ENCODE data around the gene ARMC2. TPM values are rescaled to one million over a fixed set of nuclear protein-coding genes. Genes with fewer than 3 reads are reported as not detected.
"Not testable (repeated sequence)": the region's sequence is repeated elsewhere in the genome, so short reads cannot be mapped to it uniquely, and the experiment has no call there.

The ARMC2 gene
- total RNA-seq, 6 donors from 2014 or later: 4.1 to 24.0 (median 7.8) TPM

DNA sequence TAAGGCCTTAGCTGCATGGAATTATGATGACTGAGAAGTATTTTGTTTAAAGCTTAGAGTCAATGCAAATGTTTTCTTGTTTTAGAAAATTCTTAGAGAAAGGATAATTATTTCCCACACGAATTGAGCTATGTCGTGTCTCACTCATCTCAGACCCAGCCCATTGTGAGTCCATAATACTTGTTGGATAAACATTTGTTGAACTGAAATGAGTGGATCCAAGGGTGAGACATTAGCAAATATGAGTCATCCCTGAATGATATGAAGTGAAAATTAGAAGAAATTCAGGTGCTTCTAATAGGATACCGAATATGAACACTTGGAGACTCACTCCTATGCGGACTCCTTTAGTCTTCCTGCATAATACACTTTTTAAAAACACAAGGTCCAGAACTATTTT lies 41.6 kb upstream of the ARMC2 start:
- DNase-seq: no peak
- ATAC-seq (ENCODE audit: low FRiP score in 2 of 2): no peak
- H3K27ac ChIP-seq: no peak overlapping the region
- no peak for TF ChIP-seq POLR2AphosphoS5 (IDR thresholded peaks at IDR 0.05)
- no peak for TF ChIP-seq POLR2A (IDR thresholded peaks at IDR 0.05)
- TF ChIP-seq, protein P1, sequence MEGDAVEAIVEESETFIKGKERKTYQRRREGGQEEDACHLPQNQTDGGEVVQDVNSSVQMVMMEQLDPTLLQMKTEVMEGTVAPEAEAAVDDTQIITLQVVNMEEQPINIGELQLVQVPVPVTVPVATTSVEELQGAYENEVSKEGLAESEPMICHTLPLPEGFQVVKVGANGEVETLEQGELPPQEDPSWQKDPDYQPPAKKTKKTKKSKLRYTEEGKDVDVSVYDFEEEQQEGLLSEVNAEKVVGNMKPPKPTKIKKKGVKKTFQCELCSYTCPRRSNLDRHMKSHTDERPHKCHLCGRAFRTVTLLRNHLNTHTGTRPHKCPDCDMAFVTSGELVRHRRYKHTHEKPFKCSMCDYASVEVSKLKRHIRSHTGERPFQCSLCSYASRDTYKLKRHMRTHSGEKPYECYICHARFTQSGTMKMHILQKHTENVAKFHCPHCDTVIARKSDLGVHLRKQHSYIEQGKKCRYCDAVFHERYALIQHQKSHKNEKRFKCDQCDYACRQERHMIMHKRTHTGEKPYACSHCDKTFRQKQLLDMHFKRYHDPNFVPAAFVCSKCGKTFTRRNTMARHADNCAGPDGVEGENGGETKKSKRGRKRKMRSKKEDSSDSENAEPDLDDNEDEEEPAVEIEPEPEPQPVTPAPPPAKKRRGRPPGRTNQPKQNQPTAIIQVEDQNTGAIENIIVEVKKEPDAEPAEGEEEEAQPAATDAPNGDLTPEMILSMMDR (IDR thresholded peaks at IDR 0.05): no peak
- TF ChIP-seq EP300 (IDR thresholded peaks at IDR 0.05): no peak
- no peak overlapping the region for H3K4me3 ChIP-seq
- H3K9me3 ChIP-seq: no peaks in the 10 kb centered on the region
- H3K27me3 ChIP-seq: no peaks in the 10 kb centered on the region
- H3K4me1 ChIP-seq: peaks cover 0 to 7% (median 0%) of the 10 kb centered on the region in 4 donors
- no peaks in the 10 kb centered on the region for H3K36me3 ChIP-seq
- 84 to 86% methylated on average over 4 of the region's 4 CpGs for WGBS, 2 donors

DNA sequence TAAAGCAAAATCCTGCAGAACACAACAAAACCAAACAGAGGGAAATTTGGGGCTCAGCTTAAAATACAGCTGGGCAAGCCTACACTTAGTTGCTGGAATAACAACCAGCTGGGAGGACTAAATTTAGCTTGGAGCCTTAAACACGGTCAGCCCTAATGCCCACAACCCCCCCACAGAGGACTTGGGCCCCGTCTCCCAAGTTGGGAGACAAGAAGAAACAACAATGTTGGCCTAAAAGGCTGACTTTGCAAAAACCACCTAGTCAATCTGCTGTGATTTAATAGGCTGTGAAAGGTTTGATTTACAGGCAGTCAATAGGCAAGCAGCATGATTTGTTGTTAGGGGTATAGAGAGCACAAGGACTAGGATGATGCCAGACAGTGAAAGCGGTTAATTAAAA lies 40.3 kb upstream of the ARMC2 start:
- Histone ChIP-seq H3K27ac (no peak overlapping the region), H3K27me3 (no peaks in the 10 kb centered on the region), H3K9me3 (no peaks in the 10 kb centered on the region), H3K4me1 (peaks cover 0 to 7% (median 0%) of the 10 kb centered on the region in 4 donors), H3K4me3 (no peak overlapping the region), H3K36me3 (no peaks in the 10 kb centered on the region)
- TF ChIP-seq, protein P1 (IDR thresholded peaks at IDR 0.05): no peak
- TF ChIP-seq POLR2AphosphoS5 (IDR thresholded peaks at IDR 0.05): no peak
- TF ChIP-seq EP300 (IDR thresholded peaks at IDR 0.05): no peak
- 79 to 93% methylated on average over 3 of the region's 3 CpGs for WGBS, 2 donors
- DNase-seq (no peak), ATAC-seq (ENCODE audit: low FRiP score in 2 of 2) (no peak)

DNA sequence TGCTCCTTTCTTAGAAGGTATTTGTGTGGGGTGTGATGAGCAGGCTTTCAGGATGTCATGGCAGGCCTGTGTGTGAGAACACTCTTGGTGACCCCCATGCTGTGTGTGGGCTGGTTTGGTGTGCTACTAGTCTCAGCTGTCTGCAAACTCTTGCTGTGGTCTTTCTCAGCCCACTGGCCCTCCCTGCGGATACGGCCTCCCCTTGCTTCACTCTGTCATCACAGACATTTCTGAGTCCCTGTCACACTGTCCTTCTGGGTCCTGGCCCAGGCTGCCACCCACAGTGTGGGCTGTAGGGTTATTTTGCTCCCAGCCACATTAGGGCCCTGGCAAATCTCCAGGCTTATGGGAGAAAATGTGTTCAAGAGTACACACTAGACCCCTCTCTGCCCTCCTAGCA lies 39.0 kb upstream of the ARMC2 start:
- Histone ChIP-seq H3K36me3 (no peaks in the 10 kb centered on the region), H3K27ac (no peak overlapping the region), H3K4me3 (no peak overlapping the region), H3K4me1 (peaks cover 0 to 7% (median 0%) of the 10 kb centered on the region in 4 donors), H3K9me3 (no peaks in the 10 kb centered on the region), H3K27me3 (no peaks in the 10 kb centered on the region)
- TF ChIP-seq POLR2A (IDR thresholded peaks at IDR 0.05) (no peak), EP300 (IDR thresholded peaks at IDR 0.05) (no peak)
- TF ChIP-seq, protein P1 (IDR thresholded peaks at IDR 0.05): no peak
- DNase-seq (no peak), ATAC-seq (ENCODE audit: low FRiP score in 2 of 2) (no peak)
- WGBS, 2 donors: 100% methylated on average over 2 of the region's 2 CpGs; no CpG with 5 or more reads in 1 of the 2 donors

DNA sequence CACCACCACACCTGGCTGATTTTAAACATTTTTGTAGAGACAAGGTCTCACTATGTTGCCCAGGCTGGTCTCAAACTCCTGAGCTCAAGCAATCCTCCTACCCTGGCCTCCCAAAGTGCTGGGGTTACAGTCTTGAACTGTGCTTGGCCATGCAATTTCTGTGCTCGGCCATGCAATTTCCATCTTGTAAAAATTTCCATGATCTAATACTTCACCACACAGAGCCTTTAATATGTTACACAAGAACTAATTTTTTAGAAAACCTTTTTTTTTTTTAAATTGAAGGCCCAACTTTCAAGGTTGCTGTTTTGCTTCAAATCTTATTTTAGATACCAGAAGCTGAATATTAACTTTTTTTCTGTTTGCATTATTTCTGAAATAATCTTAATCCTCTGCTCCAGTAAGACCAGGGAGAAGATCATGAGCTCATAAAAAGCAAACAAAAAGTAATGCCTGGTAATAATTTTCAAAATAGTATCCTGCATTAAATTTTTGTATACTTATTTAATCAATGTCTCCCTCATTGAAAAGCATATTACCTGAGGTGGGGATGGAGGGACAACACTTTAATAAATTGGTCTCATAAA lies 38.1 kb upstream of the ARMC2 start:
- Histone ChIP-seq H3K27me3 (no peaks in the 10 kb centered on the region), H3K9me3 (no peaks in the 10 kb centered on the region), H3K36me3 (no peaks in the 10 kb centered on the region), H3K4me1 (peaks cover 0 to 7% (median 0%) of the 10 kb centered on the region in 4 donors), H3K27ac (no peak overlapping the region), H3K4me3 (no peak overlapping the region)
- TF ChIP-seq, protein P1 (IDR thresholded peaks at IDR 0.05): no peak
- TF ChIP-seq EP300 (IDR thresholded peaks at IDR 0.05) (no peak), POLR2AphosphoS5 (IDR thresholded peaks at IDR 0.05) (no peak), POLR2A (IDR thresholded peaks at IDR 0.05) (no peak)
- 83 to 85% methylated on average over 1 of the region's 1 CpG for WGBS, 2 donors
- no peak for DNase-seq
- no peak for ATAC-seq (ENCODE audit: low FRiP score in 2 of 2)

DNA sequence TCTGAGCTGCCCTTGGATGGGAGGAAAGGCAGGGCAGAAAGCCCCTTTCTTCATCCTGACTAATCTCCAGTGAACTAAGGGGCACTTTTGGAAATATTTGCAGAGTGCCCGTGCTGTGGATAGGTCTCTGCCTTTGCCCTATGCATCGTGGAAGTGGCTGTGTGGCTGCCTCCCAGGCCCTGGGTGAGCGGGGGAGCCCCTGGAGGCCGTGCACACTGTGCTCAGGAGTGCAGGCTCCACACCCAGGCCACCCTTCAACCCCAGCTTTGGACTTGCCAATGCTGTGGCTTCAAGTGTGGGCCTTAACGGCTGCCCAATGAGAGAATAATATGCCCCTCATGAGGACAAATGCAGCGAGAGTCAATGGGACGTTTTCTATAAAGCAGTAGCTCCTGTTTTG lies 36.7 kb upstream of the ARMC2 start:
- peak in 1 of 2 donors; percentile 54 for DNase-seq
- H3K9me3 ChIP-seq: no peaks in the 10 kb centered on the region

DNA sequence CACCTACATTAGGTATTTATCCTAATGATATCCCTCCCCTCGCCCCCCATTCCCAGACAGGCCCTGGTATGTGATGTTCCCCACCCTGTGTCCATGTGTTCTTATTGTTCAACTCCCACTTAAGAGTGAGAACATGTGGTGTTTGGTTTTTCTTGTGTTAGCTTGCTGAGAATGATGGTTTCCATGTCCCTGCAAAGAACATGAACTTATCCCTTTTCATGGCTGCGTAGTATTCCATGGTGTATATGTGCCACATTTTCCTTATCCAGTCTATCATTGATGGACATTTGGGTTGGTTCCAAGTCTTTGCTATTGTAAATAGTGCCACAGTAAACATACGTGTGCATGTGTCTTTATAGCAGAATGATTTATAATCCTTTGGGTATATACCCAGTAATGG lies 35.0 kb upstream of the ARMC2 start:
- H3K4me3 ChIP-seq: not testable (repeated sequence)
- 63 to 87% methylated on average over 3 of the region's 3 CpGs for WGBS, 2 donors

More for the DNA sequence above, 36.7 kb upstream of the ARMC2 start:
- no peaks in the 10 kb centered on the region for H3K4me1 ChIP-seq
- H3K27ac ChIP-seq: no peak overlapping the region
- H3K27me3 ChIP-seq: no peaks in the 10 kb centered on the region
- no peaks in the 10 kb centered on the region for H3K36me3 ChIP-seq
- TF ChIP-seq EP300 (IDR thresholded peaks at IDR 0.05) (no peak), POLR2AphosphoS5 (IDR thresholded peaks at IDR 0.05) (no peak), POLR2A (IDR thresholded peaks at IDR 0.05) (no peak)
- TF ChIP-seq, protein P1 (IDR thresholded peaks at IDR 0.05): no peak
- ATAC-seq (ENCODE audit: low FRiP score in 2 of 2): no peak
- WGBS, 2 donors: 75 to 80% methylated on average over 5 to 7 of the region's 7 CpGs
- no peak overlapping the region for H3K4me3 ChIP-seq

DNA sequence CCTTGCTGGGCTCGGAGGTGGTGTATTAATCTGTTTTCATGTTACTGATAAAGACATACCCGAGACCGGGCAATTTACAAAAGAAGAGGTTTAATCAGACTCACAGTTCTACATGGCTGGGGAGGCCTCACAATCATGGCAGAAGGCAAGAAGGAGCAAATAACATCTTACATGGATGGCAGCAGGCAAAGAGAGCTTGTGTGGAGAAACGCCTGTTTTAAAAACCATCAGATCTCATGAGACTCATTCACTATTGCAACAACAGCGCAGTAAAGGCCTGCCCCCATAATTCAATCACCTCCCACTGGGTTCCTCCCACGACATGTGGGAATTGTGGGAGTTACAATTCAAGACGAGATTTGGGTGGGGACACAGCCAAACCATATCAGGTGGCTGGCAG lies 30.9 kb upstream of the ARMC2 start:
- not testable (repeated sequence) for H3K27ac ChIP-seq; ATAC-seq (ENCODE audit: low FRiP score in 2 of 2); DNase-seq; H3K4me1 ChIP-seq; H3K36me3 ChIP-seq; H3K9me3 ChIP-seq; H3K27me3 ChIP-seq; H3K4me3 ChIP-seq
- WGBS, 2 donors: 78 to 93% methylated on average over 7 of the region's 7 CpGs

More for the DNA sequence above, 35.0 kb upstream of the ARMC2 start:
- H3K4me1 ChIP-seq; H3K27me3 ChIP-seq; ATAC-seq (ENCODE audit: low FRiP score in 2 of 2); H3K27ac ChIP-seq; DNase-seq; H3K9me3 ChIP-seq; H3K36me3 ChIP-seq: not testable (repeated sequence)
